HG03095 (cell line): ENCODE results near the gene BATF2.
"Not testable (repeated sequence)": the region's sequence is repeated elsewhere in the genome, so short reads cannot be mapped to it uniquely, and the experiment has no call there.

Source experiments
- ATAC-seq: cut with Tn5 transposase; IDR thresholded peaks from one replicate; pipeline ENCODE4 v1.9.1; 2021; ENCODE audit warnings: moderate library complexity; ENCODE audit not compliant: unreplicated experiment

The BATF2 gene, protein sequence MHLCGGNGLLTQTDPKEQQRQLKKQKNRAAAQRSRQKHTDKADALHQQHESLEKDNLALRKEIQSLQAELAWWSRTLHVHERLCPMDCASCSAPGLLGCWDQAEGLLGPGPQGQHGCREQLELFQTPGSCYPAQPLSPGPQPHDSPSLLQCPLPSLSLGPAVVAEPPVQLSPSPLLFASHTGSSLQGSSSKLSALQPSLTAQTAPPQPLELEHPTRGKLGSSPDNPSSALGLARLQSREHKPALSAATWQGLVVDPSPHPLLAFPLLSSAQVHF

DNA sequence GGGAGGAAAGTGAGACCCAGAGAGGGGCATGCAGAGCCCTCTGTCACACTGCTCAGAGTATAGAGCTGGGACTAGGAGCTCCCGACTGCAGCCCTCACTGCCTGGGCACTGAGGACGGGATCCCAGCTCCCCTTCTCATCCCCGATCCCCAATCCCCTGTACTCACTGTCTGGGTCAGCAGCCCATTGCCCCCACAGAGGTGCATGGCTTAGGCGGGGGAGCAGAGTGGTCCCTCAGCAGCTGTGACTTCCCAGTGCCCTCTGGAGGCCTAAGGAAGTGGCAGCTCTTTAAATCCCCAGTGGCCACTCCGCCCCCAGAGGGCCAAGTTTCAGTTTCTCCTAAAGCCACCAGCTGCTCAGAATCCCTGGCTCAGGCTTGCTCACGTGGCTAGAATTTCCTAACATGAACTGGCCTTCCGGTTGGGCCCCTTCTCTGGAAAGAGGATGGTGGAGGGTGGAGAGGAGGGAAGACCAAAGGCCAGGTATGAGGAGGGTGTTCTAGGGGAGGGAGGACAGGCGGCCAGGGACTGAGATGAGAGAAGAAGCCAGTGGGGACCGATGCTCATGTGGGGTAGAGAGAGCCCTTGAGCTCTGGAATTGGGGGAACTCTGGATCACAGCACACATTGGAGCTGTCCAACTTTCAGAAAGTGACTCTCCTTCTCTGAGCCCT is at the start of gene BATF2:
Gene BATF2 (minus strand): TSS at position 262 of the 671 bp plus-strand sequence. CDS start 57 bp downstream, at position 205.
- ATAC-seq, result no peak

DNA sequence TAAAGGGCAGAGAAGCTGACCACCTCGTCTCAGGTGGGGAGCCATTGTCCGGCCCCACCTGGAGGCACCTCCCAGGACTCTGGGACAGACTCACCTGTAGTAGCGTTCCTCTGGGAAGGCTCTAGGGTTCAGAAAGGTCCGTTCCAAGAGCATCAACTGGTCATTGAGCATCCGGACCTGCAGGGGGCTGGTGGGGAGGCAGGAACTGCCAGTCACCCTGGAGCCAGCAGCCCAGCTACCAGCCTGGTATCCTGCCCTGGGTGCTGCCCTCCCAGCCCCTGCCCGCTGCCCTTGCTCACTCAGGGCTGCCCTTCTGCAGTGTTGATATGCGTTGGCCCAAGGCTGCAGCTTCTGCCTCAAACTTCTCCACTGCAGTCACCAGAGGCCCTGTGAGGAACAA is 49.0 kb upstream of the BATF2 start:
- ATAC-seq, result no peak

DNA sequence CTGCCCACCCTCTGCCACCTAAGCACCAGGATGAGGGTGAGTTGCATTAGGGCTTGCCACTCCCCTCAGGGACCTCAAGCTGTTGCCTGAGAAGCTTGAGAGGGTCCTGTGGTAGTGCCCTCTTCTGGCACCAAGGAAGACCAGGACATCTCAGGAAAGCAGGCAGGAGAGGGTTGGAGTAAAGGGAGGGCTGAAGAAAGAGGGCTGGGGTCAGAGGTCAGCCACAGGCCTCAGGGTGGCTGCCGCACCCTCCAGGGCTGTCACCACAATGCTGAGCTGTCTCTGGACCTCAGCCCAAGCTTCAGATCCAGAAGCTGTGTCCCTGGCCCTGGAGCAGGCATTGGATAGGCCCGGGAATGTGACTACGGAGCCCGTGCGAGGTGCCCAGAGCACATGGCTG is 48.3 kb upstream of the BATF2 start:
- no peak for ATAC-seq

DNA sequence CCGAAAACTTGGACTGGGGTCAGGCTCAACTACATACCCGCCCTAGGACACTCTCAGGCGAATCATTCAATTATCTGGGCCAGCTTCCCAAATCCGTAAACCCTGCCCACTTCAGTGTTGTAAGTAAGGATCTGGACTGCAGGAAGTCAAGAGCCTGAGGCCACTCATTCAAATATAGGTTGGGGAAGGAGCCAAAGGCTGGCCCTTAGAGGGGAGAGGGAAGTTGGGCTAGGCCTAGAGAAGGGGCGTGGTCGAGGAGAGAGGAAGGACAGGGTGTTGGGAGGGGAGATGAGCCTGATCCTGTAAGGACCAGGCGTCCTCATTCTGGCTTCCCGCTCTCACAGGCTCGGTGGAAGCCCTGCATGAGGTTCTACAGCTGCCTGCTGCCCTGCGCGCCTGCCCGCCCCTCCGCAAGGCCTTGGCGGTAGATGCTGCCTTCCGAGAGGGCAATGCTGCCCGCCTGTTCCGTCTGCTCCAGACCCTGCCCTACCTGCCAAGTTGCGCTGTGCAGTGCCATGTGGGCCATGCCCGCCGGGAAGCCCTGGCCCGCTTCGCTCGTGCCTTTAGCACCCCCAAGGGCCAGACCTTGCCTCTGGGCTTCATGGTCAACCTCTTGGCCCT is 47.2 kb upstream of the BATF2 start:
- no peak for ATAC-seq

DNA sequence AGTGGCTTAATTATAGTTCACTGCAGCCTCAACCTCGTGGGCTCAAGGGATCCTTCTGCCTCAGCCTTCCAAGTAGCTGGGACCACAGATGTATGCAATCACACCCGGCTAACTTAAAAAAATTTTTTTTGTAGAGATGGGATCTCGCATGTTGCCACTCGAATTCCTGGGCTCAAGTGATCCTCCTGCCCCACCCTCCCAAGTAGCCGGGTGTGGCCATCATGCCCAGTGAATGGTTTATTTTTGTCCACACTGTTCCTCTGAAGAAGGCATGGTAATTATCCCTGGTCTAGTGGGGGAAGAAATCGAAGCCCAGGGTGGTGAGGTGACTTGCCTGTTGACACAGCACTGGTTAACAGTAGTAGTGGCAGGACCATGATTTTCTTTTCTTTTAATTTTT is 46.1 kb upstream of the BATF2 start:
- ATAC-seq, result no peak

DNA sequence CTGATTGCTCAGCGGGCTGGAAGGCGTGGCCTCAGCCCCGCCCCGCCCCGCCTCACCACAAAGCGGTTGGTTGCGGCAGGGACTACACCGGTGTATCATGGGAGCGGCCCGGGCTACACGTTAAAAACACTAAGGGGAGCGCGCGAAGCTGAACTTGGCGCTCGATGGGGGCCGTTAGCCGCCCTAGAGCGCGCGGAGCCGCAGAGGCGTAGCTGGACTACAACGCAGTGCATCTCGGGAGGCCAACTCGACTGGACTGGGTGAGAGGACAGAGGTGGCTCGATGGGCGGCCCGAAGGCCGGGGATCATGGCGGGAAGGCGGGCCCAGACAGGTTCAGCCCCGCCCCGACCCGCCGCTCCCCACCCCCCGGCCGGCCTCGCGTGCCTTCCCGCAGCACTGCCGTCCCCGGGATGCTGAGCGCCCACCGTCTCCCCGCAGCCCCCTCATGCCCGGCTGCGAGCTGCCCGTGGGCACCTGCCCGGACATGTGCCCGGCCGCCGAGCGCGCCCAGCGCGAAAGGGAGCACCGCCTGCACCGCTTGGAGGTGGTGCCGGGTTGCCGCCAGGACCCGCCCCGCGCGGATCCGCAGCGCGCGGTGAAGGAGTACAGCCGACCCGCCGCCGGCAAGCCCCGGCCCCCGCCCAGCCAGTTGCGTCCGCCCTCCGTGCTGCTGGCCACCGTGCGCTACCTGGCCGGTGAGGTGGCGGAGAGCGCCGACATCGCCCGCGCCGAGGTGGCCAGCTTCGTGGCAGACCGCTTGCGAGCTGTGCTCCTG is 44.3 kb upstream of the BATF2 start, which contains the start of gene SAC3D1:
Gene SAC3D1 (plus strand): TSS at position 364 of the 776 bp plus-strand sequence. CDS start 83 bp downstream, at position 447.
- ATAC-seq, result peak; percentile 76

DNA sequence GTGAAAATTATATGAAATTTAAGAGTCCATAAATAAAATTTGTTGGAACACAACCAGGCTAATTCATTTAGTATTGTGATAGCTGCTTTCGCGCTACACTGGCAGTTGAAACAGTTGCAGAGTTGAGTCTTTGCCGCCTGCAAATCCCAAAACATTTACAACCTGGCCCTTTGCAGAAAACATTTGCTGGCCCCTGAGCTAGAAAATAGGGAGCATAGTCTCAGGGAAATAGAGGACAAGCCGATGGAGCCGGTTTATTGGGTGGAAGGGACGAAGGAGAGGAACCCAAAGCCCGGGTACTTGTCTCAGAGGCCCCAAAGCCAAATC is 43.7 kb upstream of the BATF2 start:
- ATAC-seq, result no peak

DNA sequence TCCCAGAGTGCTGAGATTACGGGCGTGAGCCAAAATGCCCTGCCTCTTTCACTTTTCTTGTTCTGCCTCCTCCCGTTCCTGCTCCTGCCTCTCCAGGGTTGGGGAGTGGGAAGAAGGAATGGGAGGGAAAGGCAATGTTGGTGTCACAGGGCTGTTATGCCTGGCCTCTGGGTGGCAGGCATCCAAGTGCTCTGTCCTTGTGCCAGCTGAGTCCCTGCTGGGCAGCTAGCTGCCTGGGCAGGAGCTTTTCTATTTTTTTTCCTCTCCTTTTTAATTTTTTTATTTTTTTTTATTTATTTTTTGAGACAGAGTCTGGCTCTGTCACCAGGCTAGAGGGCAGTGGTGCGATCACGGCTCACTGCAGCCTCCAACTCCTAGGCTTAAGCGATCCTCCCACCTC is 40.2 kb upstream of the BATF2 start:
- ATAC-seq, result no peak

DNA sequence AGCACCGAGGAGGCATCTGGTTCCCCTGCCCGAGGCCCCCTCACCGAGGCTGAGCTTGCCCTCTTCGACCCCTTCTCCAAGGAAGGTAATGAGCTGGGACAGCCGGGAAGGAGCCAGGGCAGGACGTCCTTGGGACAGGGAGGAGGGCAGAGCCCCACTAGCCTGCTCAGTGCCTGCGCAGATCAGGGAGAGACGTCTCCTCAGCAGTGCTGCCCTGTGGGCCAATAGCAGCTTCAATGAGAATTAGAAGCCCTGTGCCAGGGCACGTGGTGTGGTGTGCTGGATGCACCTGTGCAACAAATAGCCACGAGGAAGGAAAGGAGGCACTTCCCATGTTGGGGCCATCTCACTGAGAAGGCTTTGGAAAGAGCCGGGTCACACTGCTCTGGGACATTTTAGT is 38.8 kb upstream of the BATF2 start:
- no peak for ATAC-seq

DNA sequence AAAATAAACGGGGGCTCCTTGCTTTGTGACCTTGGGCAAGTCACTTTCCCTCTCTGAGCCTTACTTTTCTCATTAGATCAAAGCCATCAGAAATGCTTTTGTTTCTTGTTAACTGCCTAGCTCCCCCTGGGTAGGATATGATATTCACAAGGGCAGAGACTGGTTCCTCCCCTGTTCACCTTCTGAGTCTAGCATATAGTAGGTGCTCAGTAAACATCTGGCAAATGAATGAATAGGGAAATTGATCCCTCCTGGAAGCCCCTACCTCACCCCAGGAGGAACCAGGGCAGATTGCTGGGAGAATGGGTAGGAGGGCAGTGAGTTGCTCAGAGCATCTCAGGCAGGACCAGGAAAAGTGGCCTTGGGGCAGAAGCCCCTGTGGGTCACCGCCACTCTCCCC is 37.7 kb upstream of the BATF2 start:
- no peak for ATAC-seq

DNA sequence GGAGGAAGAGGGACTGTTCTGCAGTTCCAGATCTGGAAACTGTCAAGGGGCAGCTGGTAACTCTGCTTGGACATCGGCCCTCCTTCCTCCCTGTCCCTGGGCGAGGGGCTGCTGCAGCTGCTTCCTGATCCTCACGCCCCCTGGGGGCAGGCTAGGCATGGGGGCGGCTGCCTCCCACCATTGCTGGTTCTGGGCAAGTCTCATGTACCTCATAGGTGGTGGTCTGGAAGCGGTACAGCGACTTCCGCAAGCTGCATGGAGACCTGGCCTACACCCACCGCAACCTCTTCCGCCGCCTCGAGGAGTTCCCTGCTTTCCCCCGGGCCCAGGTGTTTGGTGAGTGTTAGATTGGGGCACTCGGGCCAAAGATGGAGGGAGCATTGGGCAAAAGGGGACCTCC is 35.4 kb upstream of the BATF2 start:
- no peak for ATAC-seq

DNA sequence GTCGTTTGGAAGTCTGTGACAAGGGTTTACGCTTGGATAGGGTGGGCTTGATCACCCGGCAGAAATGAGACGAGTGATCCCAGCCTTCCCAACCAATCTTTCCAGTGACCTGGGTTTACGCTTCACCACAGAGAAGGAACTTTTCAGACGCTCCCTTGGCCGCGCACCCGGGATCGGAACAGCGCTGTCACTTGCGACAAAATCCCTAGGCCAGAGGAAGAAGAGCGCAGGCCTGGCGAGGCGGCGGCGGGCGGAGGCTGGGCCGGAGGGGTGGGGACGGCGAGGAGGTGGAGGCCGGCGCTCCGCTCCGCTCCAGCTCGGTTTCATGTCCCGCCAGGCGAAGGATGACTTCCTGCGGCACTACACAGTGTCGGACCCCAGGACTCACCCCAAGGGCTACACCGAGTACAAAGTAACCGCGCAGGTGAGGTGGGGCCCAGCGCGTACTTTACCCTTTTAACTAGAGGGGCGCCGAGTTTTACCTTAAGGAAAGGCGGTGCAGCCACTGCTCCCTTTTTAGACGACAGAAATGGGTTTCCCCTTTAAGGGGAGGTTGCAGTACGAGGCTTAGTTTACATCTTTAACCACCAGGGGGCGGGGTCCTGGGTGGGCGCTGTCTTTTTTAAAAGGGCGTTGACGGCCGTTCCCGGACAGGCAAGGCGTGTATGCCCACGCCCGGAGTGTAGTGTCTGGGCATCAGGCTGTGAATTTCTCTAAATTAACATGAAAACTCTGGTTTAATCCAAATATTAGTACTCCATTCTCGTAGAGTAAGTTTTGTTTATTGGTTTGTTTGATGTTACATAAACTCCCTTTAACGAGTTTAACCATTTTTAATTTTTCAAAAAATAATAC is 30.7 kb upstream of the BATF2 start, which contains the start of gene SNX15:
Gene SNX15 (plus strand): TSS at position 227 of the 855 bp plus-strand sequence. CDS start 99 bp downstream, at position 326.
- ATAC-seq, result peak; percentile 77

DNA sequence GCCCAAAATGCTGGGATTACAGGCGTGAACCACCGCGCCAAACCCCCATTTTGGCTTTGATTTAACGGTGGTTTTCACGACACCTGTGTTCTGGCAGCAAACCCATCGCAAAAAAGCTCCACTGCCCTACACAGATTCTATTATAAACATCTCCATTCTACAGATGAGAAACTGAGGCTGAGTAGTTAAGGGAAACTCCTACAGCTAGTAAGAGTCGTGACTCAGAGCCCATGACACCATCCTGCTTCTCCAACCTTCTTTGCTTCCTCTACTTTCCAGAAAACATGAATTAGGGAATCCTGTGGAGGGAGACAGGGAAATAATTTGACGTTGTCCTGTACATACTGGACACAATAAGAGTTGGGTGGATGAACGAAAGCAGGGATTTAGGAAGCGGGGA is 30.0 kb upstream of the BATF2 start:
- ATAC-seq, result no peak

DNA sequence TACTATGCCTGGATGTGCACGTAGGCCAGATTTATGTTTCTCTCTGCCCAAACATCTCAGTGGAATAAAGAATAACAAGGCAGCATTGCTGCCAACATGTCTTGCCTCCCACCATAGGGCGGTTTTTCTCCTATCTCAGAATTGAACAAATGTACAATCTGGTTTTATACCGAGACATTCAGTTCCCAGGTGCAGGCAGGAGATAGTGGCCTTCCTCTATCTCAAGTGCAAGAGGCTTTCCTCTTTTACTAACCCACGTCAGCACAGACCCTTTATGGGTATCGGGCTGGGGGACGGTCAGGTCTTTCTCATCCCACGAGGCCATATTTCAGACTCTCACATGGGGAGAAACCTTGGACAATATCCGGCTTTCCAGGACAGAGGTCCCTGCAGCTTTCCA is 26.7 kb upstream of the BATF2 start:
- not testable (repeated sequence) for ATAC-seq

DNA sequence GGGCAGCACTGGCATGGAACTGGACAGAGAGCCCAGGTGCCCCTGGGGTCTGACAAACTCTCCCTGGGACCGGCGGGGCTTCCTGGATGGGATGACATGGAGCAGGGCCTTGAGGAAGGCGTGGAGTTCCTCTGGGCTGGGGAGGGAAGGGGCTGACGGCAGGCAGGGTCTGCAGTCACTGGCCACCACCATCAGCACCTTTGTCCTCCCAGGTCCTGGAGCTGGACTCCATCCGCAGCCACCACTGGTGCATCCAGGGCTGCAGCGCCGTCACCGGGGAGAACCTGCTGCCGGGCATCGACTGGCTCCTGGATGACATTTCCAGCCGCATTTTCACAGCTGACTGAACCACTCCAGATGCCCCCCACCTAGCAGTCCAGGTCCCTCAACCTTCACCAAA is 24.7 kb upstream of the BATF2 start:
- ATAC-seq, result no peak

DNA sequence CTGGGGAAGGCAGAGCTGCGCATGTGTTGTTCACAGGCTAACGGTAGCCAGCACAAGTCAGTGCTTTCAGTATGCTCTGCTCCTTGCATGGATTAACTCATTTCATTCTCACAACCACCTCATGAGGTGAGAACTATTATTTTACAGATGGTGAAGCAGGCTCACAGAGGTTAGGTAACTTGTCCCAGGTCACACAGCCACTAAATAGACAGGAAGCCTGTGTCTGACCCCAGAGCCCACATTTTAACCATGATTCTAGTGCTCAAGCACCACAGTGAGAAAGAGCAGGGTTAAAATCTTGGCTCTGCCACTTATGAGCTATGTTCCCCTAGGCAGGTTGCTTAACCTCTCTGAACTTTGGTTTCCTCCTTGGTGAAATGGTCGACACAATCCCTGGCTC is 24.2 kb upstream of the BATF2 start:
- no peak for ATAC-seq

DNA sequence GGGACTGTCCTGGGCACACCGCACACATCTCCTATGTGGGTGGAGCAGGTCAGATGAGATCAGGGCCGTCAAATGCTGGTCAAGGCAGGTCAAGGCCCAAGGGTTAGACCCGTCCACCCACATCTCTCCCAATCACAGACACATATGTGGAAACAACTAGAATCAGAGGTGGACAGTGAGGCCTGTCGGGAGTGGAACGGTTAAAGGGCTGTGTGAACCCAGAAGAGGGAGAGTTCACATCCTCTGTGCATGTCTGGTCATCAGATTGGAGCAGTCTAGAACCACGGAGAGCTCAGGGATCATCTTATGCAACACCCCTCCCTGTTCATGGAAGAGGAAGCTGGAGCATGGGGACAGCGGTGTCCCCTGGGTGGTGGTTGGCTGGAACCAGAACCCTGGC is 23.1 kb upstream of the BATF2 start:
- no peak for ATAC-seq

DNA sequence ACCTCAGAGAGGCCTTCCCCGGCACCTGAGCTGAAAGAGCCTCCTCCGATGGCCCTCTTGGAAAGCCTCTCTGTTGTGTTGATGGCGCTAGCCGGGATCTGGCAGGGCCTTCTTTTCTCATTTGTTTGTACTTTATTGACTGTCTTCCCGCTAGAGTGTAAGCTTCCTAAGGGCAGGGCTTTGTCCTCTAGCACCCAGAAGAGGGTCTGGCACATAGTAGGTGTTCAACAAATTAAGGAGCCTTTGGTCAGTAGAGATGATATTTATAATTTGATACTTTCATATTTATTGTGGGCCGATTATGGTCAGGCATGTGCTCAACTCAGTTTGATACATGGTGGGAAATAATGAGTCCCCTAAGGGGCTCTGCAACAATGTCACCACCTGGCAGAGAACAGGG is 21.2 kb upstream of the BATF2 start:
- no peak for ATAC-seq

DNA sequence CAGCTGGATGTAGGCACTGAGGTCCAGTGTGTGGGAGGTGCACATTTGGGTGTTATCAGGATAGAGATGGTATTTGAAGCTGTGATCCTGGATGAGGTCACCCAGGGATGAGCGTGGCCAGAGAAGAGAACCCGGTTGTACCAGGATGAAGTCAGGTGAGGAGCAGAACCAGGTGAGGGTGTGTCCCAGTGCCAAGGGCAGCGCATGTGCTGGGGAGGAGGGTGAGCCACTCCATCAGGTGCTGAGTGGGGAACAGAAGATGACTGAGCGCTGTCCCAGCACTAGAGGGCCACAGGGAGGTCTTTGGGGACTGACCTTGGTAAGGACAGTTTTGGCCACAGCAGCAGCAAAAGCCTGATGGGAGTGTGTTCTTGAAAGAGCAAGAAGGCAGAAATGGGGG is 19.9 kb upstream of the BATF2 start:
- no peak for ATAC-seq

DNA sequence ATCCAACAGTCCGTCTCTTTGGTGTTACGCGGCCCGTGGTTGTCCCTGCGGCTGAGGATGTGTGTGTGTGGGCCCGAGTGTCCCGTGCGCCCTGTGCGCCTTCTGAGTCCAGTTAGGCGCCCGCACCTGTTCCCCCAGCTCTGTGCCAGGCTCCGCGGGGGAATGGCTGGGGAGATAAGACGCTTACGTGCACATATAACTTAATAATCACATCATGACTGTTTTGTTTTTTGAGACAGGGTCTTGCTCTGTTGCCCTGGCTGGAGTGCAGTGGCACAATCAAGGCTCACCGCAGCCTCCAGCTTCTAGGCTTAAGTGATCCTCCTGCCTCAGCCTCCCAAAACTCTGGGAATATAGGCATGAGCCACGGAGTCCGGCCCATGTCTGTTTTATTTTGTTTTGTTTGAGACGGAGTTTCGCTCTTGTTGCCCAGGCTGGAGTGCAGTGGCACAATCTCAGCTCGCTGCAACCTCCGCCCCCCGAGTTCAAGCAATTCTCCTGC is 18.0 kb upstream of the BATF2 start:
- no peak for ATAC-seq
